OCI-LY3 (cell line): ENCODE results near the gene ACTL10.
A peak's percentile ranks its signal among the peaks of the same experiment; 100 is the strongest.

Experiments used
- H2AFZ ChIP-seq: fragments of 200-600, 300-600 bp; shearing (Covaris generic); 2 replicates; pipeline ENCODE4 v1.6.0; 2014; ENCODE audit warnings: antibody characterized with exemption, low read depth, low read length
- H3K27ac ChIP-seq: fragments of 200-600, 300-600 bp; sonication (generic); 2 replicates; pipeline ENCODE4 v1.5.1; 2014; ENCODE audit warnings: mild to moderate bottlenecking, low read length, moderate library complexity, mixed read lengths
- H3K27me3 ChIP-seq: fragments of 200-600, 300-600 bp; sonication (generic); 2 replicates; pipeline ENCODE4 v1.6.1; 2014; ENCODE audit warnings: low read depth, low read length, mixed read lengths
- H3K36me3 ChIP-seq: fragments of 200-600, 300-600 bp; sonication (generic); replicated peaks from 2 replicates; pipeline ENCODE3; 2014; ENCODE audit warnings: low read depth, low read length, mixed read lengths
- H3K4me1 ChIP-seq: fragments of 300-600, 200-600 bp; sonication (generic); 2 replicates; pipeline ENCODE4 v1.6.1; 2014; ENCODE audit warnings: low read length, mixed read lengths
- H3K4me2 ChIP-seq: fragments of 200-600, 300-600 bp; sonication (generic); 2 replicates; pipeline ENCODE4 v1.6.1; 2014; ENCODE audit warnings: low read length, mixed read lengths
- H3K4me3 ChIP-seq: fragments of 300-600, 200-600 bp; sonication (generic); 2 replicates; pipeline ENCODE4 v1.5.1; 2014; ENCODE audit warnings: antibody characterized with exemption, mild to moderate bottlenecking, low read length, moderate library complexity
- H3K79me2 ChIP-seq: fragments of 300-600, 200-600 bp; shearing (Covaris generic); 2 replicates; pipeline ENCODE4 v1.6.1; 2014; ENCODE audit warnings: mild to moderate bottlenecking, low read length, mixed read lengths
- H3K9ac ChIP-seq: fragments of 300-600, 200-600 bp; shearing (Covaris generic); 2 replicates; pipeline ENCODE4 v1.6.0; 2014; ENCODE audit warnings: mild to moderate bottlenecking, low read length, moderate library complexity
- H3K9me3 ChIP-seq: fragments of 200-600, 300-600 bp; shearing (Covaris generic); 2 replicates; pipeline ENCODE4 v1.6.1; 2014; ENCODE audit warnings: low read length, mixed read lengths; ENCODE audit not compliant: insufficient read depth
- H4K20me1 ChIP-seq: fragments of 200-600, 300-600 bp; sonication (generic); 2 replicates; pipeline ENCODE4 v1.6.1; 2016; ENCODE audit warnings: low read length, mixed read lengths; ENCODE audit not compliant: insufficient read depth
- EZH2phosphoT487 ChIP-seq: fragments of 200-600 bp; shearing (Covaris generic); IDR thresholded peaks from 2 replicates; pipeline ENCODE4 v1.6.1; 2018; ENCODE audit warnings: antibody characterized with exemption, mixed run types, low read depth
- TF ChIP-seq, protein P1 (sequence below): fragments of 200-600, 300-600 bp; sonication (generic); IDR thresholded peaks from 2 replicates; pipeline ENCODE4 v1.5.1; 2014; ENCODE audit warnings: antibody characterized with exemption, low read length, low read depth

ACTL10 gene

DNA sequence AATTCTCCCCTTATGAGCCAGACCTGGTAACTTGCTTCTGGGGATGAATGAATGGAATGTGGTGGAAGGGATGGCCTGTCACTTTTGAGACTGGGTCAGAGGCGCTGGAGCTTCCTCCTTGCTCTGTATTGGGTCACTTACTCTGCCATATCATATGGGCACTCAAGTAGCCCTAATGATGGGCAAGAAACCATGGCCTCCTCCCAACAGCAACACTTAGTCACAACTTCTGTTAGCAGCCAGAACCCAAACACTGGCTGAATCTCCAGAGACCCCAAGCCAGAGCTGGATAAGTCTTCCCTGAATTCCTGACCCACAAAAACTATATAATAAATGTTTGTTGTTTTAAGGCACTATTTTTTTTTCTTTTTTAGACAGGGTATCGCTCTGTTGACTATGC, 13.9 kb downstream of the ACTL10 start:
- Histone ChIP-seq H3K9me3 (no peaks in the 10 kb centered on the region), H3K36me3 (peaks cover 64% of the 10 kb centered on the region), H3K4me1 (peaks cover 13% of the 10 kb centered on the region), H3K4me3 (no peak overlapping the region), H2AFZ (no peak overlapping the region), H3K27ac (no peak overlapping the region), H4K20me1 (peaks cover 89% of the 10 kb centered on the region), H3K4me2 (no peak overlapping the region), H3K79me2 (peaks cover 61% of the 10 kb centered on the region), H3K9ac (no peak overlapping the region), H3K27me3 (no peaks in the 10 kb centered on the region)
- TF ChIP-seq, protein P1, sequence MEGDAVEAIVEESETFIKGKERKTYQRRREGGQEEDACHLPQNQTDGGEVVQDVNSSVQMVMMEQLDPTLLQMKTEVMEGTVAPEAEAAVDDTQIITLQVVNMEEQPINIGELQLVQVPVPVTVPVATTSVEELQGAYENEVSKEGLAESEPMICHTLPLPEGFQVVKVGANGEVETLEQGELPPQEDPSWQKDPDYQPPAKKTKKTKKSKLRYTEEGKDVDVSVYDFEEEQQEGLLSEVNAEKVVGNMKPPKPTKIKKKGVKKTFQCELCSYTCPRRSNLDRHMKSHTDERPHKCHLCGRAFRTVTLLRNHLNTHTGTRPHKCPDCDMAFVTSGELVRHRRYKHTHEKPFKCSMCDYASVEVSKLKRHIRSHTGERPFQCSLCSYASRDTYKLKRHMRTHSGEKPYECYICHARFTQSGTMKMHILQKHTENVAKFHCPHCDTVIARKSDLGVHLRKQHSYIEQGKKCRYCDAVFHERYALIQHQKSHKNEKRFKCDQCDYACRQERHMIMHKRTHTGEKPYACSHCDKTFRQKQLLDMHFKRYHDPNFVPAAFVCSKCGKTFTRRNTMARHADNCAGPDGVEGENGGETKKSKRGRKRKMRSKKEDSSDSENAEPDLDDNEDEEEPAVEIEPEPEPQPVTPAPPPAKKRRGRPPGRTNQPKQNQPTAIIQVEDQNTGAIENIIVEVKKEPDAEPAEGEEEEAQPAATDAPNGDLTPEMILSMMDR = no peak
- TF ChIP-seq EZH2phosphoT487 = no peak

DNA sequence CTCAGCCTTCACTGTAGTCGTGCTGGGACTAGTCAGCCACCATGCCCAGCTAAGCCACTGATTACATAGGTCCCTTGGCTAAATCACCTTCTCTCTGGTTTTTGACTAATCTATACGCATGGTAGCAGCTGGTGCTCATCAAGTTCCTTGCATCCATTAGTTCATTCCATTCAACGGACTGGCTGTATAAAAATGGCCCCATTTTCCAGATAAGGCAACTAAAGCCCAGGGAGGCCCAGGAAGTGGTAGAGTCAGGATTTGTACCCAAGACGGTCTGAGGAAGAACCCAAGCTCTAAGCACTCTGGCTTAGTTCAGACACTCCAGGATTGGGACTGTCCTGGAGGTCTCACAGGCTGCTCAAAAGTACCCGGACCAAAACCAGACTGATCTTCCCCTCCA, 14.5 kb downstream of the ACTL10 start:
- H2AFZ ChIP-seq = no peak overlapping the region
- peaks cover 64% of the 10 kb centered on the region for H3K79me2 ChIP-seq
- no peaks in the 10 kb centered on the region for H3K9me3 ChIP-seq
- H4K20me1 ChIP-seq = peaks cover 83% of the 10 kb centered on the region
- peaks cover 58% of the 10 kb centered on the region for H3K36me3 ChIP-seq
- H3K27me3 ChIP-seq = no peaks in the 10 kb centered on the region
- TF ChIP-seq EZH2phosphoT487 = no peak
- TF ChIP-seq, protein P1 = no peak
- H3K4me3 ChIP-seq = no peak overlapping the region
- no peak overlapping the region for H3K27ac ChIP-seq
- no peak overlapping the region for H3K9ac ChIP-seq
- H3K4me1 ChIP-seq = peaks cover 13% of the 10 kb centered on the region
- no peak overlapping the region for H3K4me2 ChIP-seq

DNA sequence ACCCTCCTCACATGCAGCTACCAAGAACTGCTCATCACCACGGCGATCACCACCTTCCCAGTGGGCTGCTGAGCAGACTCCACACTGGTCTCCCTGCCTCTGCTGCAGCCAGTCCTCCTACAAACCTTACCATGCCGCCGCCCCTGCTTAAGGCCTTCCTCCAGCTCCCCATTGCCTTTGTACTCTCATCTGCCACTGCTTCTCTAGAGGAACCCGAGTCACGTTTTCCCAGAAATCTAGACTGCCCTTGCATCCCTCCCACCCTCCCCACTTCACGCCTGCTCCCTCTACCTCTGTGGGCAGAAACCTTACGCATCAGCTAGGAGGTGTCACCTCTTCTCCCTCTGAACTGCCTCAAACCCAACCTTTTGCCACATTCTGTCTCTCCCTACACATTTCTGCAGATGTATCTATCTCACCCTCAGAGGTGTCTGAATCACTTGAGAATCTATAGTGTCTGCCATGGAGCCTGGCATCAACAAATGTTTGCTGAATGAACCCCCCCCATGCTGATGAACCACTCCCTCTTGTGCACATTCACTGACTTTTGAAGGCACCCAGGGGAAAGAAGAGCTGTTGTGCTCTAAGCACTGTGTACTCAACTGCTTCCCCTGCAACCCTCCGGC, 15.1 kb downstream of the ACTL10 start:
- Histone ChIP-seq H3K4me1 (peaks cover 16% of the 10 kb centered on the region), H3K27me3 (no peaks in the 10 kb centered on the region), H4K20me1 (peaks cover 81% of the 10 kb centered on the region), H3K4me3 (no peak overlapping the region), H3K79me2 (peaks cover 64% of the 10 kb centered on the region), H2AFZ (no peak overlapping the region), H3K9ac (no peak overlapping the region), H3K4me2 (no peak overlapping the region), H3K36me3 (peaks cover 54% of the 10 kb centered on the region), H3K27ac (no peak overlapping the region), H3K9me3 (no peaks in the 10 kb centered on the region)
- no peak for TF ChIP-seq EZH2phosphoT487
- TF ChIP-seq, protein P1 = no peak

DNA sequence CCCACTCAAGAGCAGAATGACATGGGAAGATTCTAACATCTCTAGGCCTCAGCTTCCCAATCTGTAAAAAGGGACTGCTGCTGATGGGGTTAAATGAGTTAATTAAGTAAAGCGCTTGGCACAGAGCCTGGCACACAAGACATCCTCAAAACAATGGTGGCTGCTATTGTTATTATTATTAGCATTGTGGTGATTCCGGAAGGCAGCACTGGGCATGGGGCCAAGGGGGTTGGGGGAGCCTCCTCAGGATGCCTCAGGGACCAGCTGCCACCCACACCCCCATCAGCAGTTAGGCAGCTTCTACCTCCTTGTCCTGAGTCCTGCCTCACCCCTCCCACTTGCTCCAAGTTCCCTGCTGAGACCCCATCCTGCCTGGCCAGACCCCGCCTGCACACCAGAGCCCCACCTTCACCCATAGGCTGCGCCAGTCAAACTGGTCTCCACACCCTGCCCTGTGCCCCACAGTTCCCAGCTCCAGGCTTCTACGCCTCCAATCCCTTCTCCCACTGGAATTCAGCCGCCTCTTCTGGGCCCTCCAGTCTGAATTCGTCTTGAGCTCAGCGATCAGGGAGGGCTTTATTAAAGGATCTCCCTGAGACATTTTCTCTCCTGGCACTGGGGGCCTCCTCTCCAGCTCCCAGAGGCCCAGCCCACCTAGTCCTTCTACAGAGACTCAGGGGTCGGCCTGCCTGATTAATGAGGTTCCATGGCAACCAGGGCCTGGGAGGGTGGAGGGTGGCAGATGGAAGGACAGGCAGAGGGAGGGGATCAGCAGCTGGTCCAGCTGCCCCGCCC, 18.0 kb downstream of the ACTL10 start:
- Histone ChIP-seq H3K27me3 (no peaks in the 10 kb centered on the region), H3K4me3 (peak overlapping the region; percentile 96), H4K20me1 (peaks cover 53% of the 10 kb centered on the region), H3K4me2 (peak overlapping the region; percentile 98), H3K27ac (peak overlapping the region; percentile 89), H2AFZ (no peak overlapping the region), H3K9ac (peak overlapping the region; percentile 96), H3K4me1 (peaks cover 40% of the 10 kb centered on the region), H3K9me3 (no peaks in the 10 kb centered on the region), H3K79me2 (peaks cover 63% of the 10 kb centered on the region), H3K36me3 (peaks cover 33% of the 10 kb centered on the region)
- TF ChIP-seq, protein P1 = no peak
- TF ChIP-seq EZH2phosphoT487 = no peak
